Measurements from ENCODE around the gene ARID3C. TPM values are rescaled to one million over a fixed set of nuclear protein-coding genes. Genes with fewer than 3 reads are reported as not detected.

The ARID3C gene
- total RNA-seq, 1 experiment from 2014 or later = 0.33 TPM

- H3K27ac ChIP-seq (ENCODE audit: low read length) = no peak overlapping the region; the same call in 1 of the 2 replicates
- TF ChIP-seq POLR2AphosphoS5 (IDR thresholded peaks at IDR 0.05; ENCODE audit: low read depth, low read length) (no peak), SIN3A (IDR thresholded peaks at IDR 0.05; ENCODE audit: borderline replicate concordance, insufficient read depth, low read depth, low read length) (no peak), TCF7L2 (IDR thresholded peaks at IDR 0.05; ENCODE audit: low read depth, low read length) (no peak), REST (IDR thresholded peaks at IDR 0.05; ENCODE audit: insufficient read depth in 1 of 2, low read depth in 2 of 2, low read length in 1 of 2) (no peak), CTCF (IDR thresholded peaks at IDR 0.05) (no peak)
- ChIA-PET CTCF (interaction anchor here (0.6 to 1.0 kb wide), 2 partner anchors 14 to 234 kb away, joined by 3 read pairs; no protein-coding TSS in a partner anchor), POLR2A (no interaction called here)
- no peaks in the 10 kb centered on the region for H3K27me3 ChIP-seq (ENCODE audit: control insufficient read depth, insufficient read depth, low read length)
- H3K4me3 ChIP-seq (ENCODE audit: low read depth in 2 of 2, low read length in 2 of 2) = no peak overlapping the region
- in situ Hi-C loops (cut with HindIII; ENCODE audit: low pct_unique_long_range_greater_than_20kb, low sequenced_read_pairs) = no loop called here
- no TSS peak for BruUV-seq (replicated peaks)
- H3K4me1 ChIP-seq (ENCODE audit: control insufficient read depth, insufficient read depth, low read length) = peaks cover 41% of the 10 kb centered on the region
- no peaks in the 10 kb centered on the region for H3K36me3 ChIP-seq (ENCODE audit: control insufficient read depth, insufficient read depth, low read length)
- ATAC-seq (no peak), DNase-seq (ENCODE audit: low read depth, low spot score) (no peak)
- H3K9me3 ChIP-seq (ENCODE audit: control insufficient read depth, insufficient read depth, low read depth, low read length) = no peaks in the 10 kb centered on the region
- intact Hi-C loops (cut with micrococcal nuclease; ENCODE audit: unreplicated experiment) = no loop called here
Observed at GRCh38 chr9:34650816-34651215, 21.9 kb upstream of the ARID3C start.

GRCh38 chr9:34648673-34649072 is 19.8 kb upstream of the ARID3C start:
- DNase-seq (ENCODE audit: low read depth, low spot score) (no peak), ATAC-seq (no peak)
- ChIA-PET POLR2A (no interaction called here), CTCF (no interaction called here)
- in situ Hi-C loops (cut with HindIII; ENCODE audit: low pct_unique_long_range_greater_than_20kb, low sequenced_read_pairs) (no loop called here), intact Hi-C loops (cut with micrococcal nuclease; ENCODE audit: unreplicated experiment) (no loop called here)
- Histone ChIP-seq H3K9me3 (ENCODE audit: control insufficient read depth, insufficient read depth, low read depth, low read length) (no peaks in the 10 kb centered on the region), H3K27ac (ENCODE audit: low read length) (no peak overlapping the region), H3K4me1 (ENCODE audit: control insufficient read depth, insufficient read depth, low read length) (peaks cover 41% of the 10 kb centered on the region), H3K4me3 (ENCODE audit: low read depth in 2 of 2, low read length in 2 of 2) (no peak overlapping the region), H3K36me3 (ENCODE audit: control insufficient read depth, insufficient read depth, low read length) (no peaks in the 10 kb centered on the region), H3K27me3 (ENCODE audit: control insufficient read depth, insufficient read depth, low read length) (no peaks in the 10 kb centered on the region)
- BruUV-seq (replicated peaks) = no TSS peak
- TF ChIP-seq REST (IDR thresholded peaks at IDR 0.05; ENCODE audit: insufficient read depth in 1 of 2, low read depth in 2 of 2, low read length in 1 of 2) (no peak), CTCF (IDR thresholded peaks at IDR 0.05) (no peak), SIN3A (IDR thresholded peaks at IDR 0.05; ENCODE audit: borderline replicate concordance, insufficient read depth, low read depth, low read length) (no peak), TCF7L2 (IDR thresholded peaks at IDR 0.05; ENCODE audit: low read depth, low read length) (no peak), POLR2AphosphoS5 (IDR thresholded peaks at IDR 0.05; ENCODE audit: low read depth, low read length) (no peak)
